ENCODE results near the gene HS3ST1. TPM values are rescaled to one million over a fixed set of nuclear protein-coding genes. Genes with fewer than 3 reads are reported as not detected.

HS3ST1 gene
- polyA plus RNA-seq, 1 donor, result 0.05 TPM

DNA sequence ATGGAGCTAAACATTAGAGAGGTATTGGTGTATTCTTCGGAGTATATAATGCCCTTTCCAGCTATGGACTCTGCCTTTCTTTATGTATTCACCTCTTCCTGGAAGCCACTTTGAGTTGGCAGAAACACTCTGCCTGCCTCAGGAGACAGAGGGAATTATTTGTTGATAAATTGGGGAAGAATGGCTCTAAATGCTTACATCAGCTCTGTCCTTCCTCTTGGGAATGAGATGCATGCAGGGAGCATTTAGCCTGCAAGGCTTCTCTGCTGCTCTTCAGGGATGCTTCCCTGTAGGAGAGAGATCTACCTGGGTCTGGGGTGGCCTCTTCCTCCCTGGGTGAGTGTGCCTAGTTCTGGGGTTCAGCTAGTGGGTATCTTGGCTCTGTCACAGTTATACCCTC, 6.9 kb upstream of the HS3ST1 start:
- no peak for DNase-seq (ENCODE audit: low read depth)

DNA sequence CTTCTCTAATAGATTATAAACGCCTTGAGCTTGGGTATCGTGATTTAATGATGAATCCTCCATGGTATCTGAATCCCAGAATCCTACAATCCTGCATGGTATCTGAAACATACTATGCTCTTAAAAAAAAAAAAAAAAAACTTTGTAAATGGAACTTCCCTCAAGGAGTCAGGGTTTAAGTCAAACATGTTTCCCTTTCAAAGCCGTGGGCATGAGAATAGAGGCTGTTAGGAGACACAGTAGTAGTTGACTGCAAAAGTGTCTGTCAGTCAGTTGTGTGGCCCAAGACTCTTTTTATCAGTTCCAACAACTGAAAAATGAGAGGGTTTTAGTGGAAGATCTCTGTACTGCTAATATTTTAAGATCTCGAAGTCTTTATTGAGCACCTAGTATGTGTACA, 2.4 kb upstream of the HS3ST1 start:
- DNase-seq (ENCODE audit: low read depth), result no peak

DNA sequence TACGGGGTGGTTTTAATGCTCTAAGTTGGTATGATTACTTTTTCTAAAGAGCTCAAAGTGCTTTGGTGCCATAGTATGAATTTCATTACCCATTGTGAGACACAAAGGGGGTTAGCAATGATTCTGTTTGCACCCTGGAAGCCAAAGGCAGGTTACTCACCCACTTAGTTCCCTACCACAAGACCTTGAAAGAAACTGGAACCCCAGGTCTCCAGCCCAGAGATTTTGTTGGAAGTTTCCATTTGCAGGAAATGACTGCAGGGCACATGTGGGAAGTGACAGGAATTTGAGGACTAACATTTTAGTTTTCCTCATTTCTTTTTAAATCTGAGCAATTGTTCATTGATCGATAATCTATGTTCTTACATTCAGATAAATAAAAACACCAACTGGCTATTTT, 1.8 kb upstream of the HS3ST1 start:
- no peak for DNase-seq (ENCODE audit: low read depth)

DNA sequence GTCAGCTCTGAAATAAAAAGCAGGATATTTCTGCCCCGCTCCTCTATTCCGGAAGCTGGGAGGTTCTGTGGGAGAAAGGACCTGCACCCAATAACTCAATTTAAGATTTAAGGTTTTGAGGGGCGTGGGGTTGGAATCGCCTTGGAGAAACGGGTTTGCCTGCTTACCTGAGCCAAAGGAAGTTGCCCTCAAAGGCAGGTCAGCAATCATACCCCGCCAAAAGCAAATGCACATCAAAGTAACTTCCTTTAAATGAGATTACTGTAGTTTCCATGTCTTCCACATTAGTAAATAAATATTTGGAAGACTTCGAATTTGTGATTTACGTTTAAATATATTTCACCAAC, 978 bp upstream of the HS3ST1 start:
- no peak for DNase-seq (ENCODE audit: low read depth)

DNA sequence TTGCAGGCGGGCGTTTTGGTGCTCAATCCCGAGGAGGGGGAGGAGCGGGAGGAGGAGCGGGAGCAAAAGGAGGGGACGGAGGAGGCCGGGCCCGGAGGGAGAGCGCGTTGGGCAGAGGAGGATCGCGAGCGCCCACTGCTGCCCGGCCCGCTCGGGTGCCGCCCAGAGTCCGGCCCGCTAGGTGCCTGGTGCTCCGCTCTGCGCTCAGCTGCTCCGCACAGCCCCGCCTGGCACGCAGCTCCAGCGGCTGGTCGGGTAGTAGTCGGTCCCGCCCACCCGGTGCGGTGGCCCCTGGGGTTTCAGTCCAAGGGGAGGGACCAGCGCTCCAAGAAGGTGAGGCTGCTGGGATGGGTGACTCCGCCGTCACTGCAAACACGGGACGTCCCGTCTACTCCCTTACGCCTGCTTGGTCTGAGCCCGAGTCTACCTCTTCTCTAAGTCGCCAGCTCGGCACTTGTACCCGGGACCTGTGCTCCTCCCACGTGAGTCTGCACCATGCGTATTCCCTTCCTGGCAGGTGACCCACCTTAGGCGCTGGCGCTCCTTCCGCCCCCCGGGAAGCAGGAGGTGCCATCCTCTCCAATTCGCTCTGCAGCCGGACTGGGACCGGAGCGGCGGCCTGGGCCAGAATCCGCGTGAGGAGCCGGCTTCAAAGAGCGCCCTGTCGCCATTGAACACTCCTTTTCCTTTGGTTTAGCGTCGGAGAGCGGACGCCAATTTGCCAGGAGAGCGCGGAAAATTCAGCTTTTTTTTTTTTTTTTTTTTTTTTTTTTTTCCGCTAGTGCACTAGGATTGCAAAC, 405 bp upstream of the HS3ST1 start:
- no peak for DNase-seq (ENCODE audit: low read depth)

DNA sequence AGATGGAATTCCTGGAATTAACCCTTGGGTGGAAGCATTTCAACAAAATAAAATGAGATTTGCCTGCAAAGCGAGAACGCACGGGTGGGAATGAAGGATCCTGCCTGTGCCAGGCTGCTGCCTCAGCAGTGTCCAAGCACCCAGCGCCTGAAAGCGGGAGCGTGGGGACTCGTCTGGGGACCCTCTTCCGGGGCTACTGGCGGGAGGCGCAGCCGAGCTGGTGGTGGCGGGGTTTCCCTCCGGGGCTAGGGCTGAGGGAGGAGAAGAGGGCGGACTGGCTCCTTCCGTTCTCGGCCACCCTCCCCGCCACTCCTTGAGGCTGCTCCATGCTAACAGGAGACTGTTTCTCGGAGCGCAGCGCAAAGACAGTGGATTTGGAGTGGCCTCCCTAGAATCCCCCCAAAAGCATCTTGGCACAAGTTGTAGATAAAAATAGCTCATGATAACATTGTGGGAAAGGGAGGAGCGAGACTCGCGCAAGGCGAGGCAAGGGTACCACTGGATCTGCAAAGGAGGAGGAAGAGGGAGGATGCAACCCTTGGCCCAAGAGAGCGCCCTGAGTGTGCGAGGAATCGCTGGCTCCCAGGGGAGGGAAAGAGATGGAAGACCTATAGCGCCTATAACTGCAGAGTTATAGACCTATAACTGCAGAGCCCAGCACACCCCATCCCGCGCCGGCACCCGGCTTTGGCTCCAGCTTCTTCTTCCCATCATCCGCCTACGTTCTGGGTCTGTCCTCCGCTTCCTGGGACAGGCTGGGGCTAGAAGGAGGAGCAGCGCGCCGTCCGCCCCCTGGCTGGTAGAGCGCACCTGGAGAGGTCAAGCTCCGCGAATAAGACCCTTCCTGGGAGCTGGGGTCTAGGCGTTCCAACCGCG, 1.3 kb downstream of the HS3ST1 start:
- DNase-seq (ENCODE audit: low read depth), result no peak

DNA sequence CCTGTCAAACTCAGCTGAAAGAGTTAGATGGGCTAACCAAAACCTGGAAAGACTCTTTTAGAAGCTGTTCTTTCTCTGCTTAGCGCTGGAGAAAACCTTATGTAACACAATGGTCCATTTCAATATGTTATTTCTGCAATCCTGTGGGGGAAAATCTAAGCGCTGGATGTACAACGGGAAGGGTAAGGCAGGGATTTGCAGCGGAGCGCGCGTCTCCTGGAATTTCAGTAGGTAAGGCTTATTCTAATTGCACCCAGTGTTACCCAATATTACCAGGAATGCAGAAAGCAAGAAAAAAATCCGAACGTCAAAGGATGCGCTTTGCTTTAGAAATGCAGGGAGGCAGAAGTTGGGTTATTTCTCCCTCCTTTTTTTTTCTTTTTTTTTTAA, 2.0 kb downstream of the HS3ST1 start:
- no peak for DNase-seq (ENCODE audit: low read depth)

DNA sequence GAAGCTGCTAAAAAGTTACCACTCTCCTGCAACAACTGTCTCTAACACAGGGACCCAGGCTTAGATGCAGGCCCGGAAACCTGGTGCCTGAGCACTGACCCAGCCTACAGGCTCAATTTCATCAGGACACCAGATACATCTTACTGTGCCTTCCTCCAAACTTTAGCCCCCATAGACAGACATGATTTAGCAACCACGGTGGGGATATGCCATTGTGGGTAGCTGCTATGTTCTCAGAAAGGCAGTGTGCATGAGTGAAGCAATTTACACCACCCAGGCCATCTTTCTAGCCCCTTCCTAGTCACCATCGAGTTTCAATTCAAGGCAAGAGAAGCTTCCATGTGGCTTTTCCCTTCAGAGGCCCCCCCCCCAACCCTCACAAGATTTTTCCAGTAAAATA, 2.7 kb downstream of the HS3ST1 start:
- no peak for DNase-seq (ENCODE audit: low read depth)

DNA sequence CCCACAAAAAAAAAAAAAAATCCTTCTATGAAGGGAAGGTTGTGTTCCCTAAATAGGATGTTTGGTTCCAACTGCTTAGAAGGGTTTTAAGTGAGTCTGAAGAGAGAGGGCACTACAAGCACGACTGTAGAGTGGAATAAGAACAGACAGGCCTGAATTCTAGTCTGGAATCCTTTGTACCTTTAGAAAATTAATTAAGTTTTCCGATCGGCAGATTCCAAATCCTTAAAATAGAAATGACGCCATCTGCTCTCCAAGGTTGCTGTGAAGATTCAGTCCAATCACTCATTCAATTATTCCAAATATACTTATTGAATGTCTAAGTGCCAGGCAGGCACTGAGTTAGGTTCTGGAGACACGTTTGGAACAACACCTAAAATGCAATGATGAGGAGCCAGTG, 3.8 kb downstream of the HS3ST1 start:
- DNase-seq (ENCODE audit: low read depth), result no peak

DNA sequence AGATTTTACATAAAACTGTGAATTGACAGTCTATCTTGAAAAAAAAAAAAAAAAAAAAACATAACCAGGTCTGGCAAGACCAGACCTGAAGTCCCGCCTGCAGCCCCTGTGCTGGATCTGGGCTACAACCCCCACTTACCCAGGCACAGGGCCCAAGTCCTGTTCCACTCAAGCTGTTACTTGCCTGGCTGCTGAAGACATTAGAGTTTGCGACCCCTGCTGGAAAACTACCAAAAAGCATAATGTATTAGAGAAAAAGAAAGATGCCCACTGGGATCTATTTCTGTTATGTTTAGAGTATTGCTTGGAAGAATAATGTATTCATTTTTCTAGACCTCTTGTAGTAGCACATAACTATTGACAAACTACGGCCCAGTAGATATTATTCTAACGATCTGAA, 4.7 kb downstream of the HS3ST1 start:
- peak; percentile 17 for DNase-seq (ENCODE audit: low read depth)

DNA sequence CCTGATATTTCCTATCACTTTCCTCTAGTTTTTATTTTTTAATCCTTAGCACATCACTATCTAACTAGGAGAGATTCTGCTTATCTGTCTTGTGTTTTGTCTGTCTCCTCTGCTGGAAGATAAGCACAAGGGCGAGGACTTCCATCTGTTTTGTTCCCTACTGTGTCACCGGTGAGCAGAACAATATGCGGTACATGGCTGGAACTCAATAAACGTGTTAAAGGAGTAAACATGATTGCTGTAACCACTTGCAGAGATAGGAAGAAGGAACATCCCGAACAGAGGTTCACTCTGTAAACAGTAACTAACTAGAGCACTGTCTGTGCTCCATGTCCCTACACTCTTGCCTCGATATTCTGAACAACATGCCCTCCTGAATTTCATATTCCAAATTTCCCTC, 5.2 kb downstream of the HS3ST1 start:
- no peak for DNase-seq (ENCODE audit: low read depth)

DNA sequence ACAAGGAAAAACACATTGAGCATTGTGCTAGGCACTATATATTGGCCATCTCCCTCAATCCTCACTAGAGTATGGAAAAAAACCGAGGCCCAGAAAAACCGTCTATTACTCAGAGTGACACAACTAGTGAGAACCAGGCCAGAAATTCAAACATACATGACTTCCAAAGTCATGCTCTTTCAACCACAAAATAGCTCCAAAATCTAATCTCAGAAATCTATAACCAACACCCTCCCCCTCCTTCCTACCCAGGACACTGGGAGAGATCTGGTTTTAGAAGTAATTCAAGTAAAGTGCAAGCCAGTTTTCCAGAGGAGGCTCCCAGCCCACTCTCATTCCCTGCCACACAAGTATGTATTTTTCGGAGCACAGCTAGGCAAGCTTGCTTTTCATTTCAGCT, 7.6 kb downstream of the HS3ST1 start:
- DNase-seq (ENCODE audit: low read depth), result no peak

DNA sequence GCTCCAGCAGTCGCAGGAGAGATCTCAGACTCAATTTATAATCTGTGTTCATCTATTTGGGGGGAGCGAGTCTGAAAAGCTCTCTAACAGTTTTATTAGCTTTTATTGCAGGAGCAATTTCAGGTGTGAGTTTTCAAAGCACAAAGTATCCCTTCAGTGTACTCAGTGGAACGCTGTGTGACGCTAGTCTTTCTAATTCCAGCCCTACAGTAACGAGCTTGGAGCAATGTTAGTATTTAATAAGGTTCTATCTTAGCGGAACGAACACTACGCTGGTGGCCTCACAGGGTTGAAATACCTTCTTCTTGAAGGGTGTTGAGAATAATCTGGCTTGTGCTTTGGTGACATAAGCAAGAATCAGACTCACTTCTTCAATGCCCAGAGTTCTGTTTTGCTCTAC, 8.4 kb downstream of the HS3ST1 start:
- no peak for DNase-seq (ENCODE audit: low read depth)

DNA sequence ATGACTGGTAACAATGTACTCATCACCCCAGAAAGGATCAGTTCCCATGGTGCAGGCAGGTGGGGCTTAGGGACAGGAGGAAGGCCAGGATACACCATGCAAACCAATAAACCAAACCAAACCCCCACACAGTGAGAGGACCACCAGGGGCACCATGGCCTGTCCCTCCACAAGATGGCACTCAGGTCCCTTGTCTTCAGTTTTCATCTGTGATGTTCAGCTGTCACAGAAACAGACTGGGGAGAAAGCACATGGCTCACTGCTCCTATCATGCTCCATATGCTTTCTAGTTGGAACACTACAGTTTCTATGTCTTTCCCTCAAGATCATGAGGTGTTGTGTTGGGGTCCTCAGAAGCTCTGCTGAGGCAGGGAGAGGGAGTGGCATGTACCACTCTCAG, 10.1 kb downstream of the HS3ST1 start:
- no peak for DNase-seq (ENCODE audit: low read depth)

DNA sequence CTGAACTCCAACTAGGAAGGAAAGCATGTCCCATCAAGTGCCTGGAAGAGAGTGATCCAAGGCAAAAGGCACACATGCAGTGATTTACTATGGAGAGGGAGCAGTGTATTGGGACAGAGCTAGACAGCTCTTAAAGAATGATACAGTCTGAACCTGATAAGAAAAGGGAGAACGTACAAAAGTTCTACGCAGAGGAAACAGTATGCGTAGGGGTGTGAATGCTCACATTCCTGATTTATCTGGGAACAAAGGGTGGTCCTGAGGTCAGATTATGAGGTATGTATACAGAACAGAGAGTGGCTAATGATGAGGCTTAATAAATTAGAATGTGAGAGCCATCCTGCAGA, 12.0 kb downstream of the HS3ST1 start:
- no peak for DNase-seq (ENCODE audit: low read depth)

DNA sequence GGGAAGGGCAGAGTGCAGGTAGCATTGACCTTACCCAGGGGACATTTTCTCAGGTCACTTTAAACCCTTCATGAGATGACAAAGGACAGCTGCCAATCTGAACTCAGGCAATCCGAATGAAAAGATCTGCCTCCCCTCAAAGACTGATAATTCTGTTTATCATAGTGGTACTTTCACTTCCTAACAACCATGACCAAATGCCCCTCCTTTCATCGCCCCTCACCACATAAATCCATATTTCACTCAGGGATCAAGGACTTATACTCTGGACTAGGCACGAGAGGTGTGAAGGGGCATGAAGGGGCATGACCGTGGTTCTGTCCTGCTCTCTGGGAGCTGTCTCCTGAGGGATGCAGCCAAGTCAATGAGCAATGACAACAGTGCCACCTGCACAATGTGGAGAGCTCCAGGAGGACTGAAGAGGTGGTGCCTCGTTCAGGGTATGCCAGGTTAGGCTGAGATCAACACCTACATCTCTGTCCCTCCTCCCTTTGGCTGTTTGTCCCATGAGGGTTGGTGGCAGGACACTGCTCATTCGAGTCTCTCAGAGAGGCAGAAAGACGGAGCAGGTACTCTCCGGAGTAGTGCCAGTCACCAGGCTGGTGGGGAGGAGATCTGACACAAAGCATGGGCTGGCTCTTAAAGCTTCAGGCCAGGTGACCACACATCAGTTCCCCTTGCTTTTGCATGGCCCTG, 12.5 kb downstream of the HS3ST1 start:
- no peak for DNase-seq (ENCODE audit: low read depth)

DNA sequence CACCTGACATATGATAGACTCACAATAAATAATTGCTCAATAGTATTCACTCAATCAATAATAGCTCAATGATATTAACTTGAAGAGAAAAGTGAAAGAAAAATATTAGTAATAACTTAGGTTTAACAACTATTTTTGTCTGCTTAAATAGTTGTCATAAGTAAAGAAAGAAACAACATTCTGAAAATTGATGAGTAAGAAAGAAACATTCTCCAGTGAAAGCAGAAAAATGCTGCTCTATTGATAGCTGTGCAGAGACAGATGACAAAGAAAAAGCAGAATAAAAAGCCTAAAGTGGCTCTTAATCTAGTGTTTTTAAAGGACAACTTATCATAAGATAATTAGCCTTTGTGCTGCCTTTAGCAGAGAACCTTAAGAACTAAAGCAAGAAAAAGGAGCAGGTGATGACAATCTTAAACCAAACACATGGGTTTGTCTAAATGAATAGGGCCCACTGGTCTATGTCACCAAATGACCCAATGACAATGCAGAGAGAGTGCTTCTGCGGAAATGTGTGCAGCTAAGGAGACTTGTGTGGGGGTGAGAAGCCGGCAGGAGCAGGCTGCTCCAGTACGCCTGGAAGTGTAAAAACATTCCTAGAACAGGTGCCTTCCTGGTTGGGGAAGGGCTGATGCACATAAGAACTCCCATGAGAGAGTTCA, 13.2 kb downstream of the HS3ST1 start:
- no peak for DNase-seq (ENCODE audit: low read depth)

DNA sequence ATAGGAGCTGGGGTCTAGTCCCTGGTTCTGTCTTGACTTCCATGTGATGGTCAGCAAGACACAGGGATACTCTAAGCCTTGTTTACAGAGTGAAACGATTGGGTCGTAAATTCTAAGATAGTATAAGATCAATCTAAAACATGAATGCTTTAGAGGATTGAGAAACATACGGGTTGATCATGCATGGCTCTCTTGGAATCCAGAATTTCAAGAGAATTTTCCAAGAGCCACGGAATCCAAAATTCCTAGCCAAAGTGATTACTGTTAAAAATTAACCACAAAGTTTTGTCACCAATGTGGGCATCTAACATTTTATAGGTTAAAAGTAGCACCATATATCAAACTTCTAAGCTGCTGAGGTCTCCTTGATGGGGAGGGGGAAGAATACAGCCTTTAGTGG, 16.5 kb downstream of the HS3ST1 start:
- no peak for DNase-seq (ENCODE audit: low read depth)

DNA sequence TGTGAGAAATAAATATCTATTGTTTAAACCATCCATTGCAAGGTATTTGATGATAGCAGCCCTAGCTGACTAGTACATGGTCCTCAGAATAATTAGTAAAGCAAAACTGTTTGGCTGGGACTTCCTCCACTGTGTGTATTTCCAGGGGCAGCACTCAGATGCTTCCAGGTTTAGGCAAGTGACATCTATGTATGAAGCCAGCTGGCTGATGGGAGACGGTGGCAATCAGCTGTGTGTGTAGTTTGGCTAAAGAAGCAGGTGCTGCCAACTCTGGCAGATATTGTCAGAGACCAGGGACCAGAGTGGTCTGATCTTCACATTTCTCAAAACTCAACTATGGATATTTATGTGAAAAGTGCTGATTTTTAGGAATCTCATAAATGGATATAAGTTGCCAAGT, 19.1 kb downstream of the HS3ST1 start:
- no peak for DNase-seq (ENCODE audit: low read depth)

DNA sequence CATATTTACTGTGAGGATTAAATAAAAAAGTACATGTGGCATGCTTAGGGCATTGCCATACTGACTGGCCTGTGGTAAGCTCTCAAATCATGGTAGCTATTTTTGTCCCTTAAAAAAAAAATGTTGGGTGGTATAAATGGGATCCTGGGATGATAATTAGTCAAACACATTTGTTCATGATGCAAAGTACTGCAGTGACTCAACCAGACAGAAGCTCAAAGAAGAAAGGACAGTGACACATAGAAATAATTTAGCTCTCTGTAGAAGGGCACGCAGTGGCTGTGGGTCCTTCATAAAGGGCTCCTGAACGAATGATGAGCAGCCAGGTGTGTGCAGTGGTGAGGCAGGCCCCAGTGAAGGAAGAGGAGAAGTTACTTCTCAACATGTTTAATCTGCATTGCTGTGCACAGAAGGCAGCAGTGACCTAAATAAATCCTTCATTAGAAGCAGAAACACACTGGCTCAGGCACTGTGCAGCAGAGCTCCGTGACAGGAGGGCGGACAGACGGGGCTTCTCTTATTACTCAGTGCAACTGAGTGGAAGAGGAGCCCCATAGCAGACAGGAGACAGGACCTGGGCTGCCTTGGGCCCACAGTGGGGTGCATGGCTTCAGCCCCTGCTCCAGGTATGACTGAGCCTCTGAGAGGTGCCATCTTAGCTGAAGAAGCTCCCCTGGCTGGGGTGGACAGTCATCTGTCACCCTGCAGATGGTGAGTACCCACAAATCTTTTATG, 20.3 kb downstream of the HS3ST1 start:
- DNase-seq (ENCODE audit: low read depth), result no peak

DNA sequence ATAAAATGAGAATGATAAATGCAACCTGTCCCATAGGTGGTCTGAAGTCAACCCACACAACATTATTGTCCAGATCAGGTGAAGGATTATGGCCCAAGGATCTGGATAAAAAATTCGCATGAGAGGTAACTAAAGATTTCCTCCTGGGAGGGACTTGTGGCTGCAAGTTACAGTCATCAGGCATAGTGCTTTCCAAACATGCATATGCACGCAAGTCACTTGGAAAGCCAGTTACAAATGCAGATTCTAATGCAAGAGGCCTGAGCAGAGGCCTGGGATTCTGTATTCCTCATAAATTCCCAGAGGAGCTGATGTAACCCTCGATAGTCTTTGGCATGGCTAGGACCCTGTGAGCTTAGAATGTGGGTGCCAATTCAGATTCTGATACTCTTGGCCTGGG, 21.1 kb downstream of the HS3ST1 start:
- DNase-seq (ENCODE audit: low read depth), result no peak

DNA sequence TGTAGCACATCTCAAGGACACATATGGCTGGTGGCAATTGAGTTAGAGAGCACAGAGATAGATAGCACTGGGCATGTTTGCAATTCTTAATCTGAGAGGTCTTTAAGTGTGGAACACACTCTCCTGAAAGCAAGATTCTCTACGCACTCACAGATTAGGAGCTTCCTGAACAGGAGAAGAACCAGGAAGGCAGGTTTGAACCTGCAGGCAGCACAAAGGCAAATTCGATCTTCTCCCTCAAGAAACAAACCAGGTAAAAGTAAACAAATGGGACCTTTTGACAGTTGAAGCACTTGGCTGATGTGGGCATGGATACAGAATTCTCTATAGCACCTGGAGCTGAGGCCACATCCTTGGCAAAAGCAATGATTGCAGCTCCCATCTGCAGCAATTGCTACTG, 24.3 kb downstream of the HS3ST1 start:
- DNase-seq (ENCODE audit: low read depth), result no peak

Measured in forelimb muscle (tissue), 1 donor.